Neural progenitor cell (in vitro differentiated cells): Measurements from ENCODE around the gene RBM15. TPM values are rescaled to one million over a fixed set of nuclear protein-coding genes. Genes with fewer than 3 reads are reported as not detected.

Source experiments
- DNase-seq: peaks from one replicate; pipeline ENCODE4 v3.0.0-alpha.2; 2016; ENCODE audit warnings: low spot score
- H2AFZ ChIP-seq: fragments of 200-600 bp; sonication (generic); replicated peaks from 2 replicates; pipeline ENCODE4 v1.6.1; 2016; ENCODE audit warnings: antibody characterized with exemption
- H3F3A ChIP-seq: fragments of 200-600 bp; sonication (generic); 2 replicates; pipeline ENCODE4 v1.6.1; 2016; ENCODE audit warnings: antibody characterized with exemption, low read depth
- H3K27ac ChIP-seq: fragments of 200-600 bp; sonication (generic); 2 replicates; pipeline ENCODE4 v1.5.1; 2016; ENCODE audit warnings: mild to moderate bottlenecking
- H3K27me3 ChIP-seq: fragments of 200-600 bp; sonication (generic); 2 replicates; pipeline ENCODE4 v1.6.1; 2016; ENCODE audit warnings: mild to moderate bottlenecking, moderate library complexity
- H3K36me3 ChIP-seq: fragments of 200-600 bp; sonication (generic); 2 replicates; pipeline ENCODE4 v1.5.1; 2016
- H3K4me1 ChIP-seq: fragments of 200-600 bp; sonication (generic); 2 replicates; pipeline ENCODE4 v1.6.1; 2016; ENCODE audit warnings: mixed run types
- H3K4me2 ChIP-seq: fragments of 200-600 bp; sonication (generic); 2 replicates; pipeline ENCODE4 v1.6.1; 2016
- H3K4me3 ChIP-seq: fragments of 200-600 bp; sonication (generic); 2 replicates; pipeline ENCODE4 v1.5.1; 2016
- H3K79me2 ChIP-seq: fragments of 200-600 bp; sonication (generic); 2 replicates; pipeline ENCODE4 v1.6.1; 2016; ENCODE audit warnings: low read depth
- H3K9ac ChIP-seq: fragments of 200-600 bp; sonication (generic); 2 replicates; pipeline ENCODE4 v1.6.1; 2016
- H3K9me3 ChIP-seq: fragments of 200-600 bp; sonication (generic); 2 replicates; pipeline ENCODE4 v1.5.1; 2016; ENCODE audit warnings: low read depth
- H4K20me1 ChIP-seq: fragments of 200-600 bp; sonication (generic); 2 replicates; pipeline ENCODE4 v1.6.1; 2016; ENCODE audit warnings: low read depth
- H3K27ac Mint-ChIP-seq: 3 replicates; pipeline ENCODE4 v1.8.0; 2021; ENCODE audit warnings: mixed read lengths
- H3K27me3 Mint-ChIP-seq: 2 replicates; pipeline ENCODE4 v1.8.0; 2022; ENCODE audit warnings: low read depth, mild to moderate bottlenecking, inconsistent platforms, moderate library complexity, mixed read lengths; ENCODE audit not compliant: insufficient read depth
- H3K36me3 Mint-ChIP-seq: 3 replicates; pipeline ENCODE4 v1.8.0; 2021; ENCODE audit warnings: mixed read lengths
- H3K4me1 Mint-ChIP-seq: 3 replicates; pipeline ENCODE4 v1.8.0; 2021; ENCODE audit warnings: mixed read lengths
- H3K4me3 Mint-ChIP-seq: 3 replicates; pipeline ENCODE4 v1.8.0; 2021; ENCODE audit warnings: mild to moderate bottlenecking, moderate library complexity, mixed read lengths
- H3K9me3 Mint-ChIP-seq: 3 replicates; pipeline ENCODE4 v1.8.0; 2020; ENCODE audit warnings: mixed read lengths
- CTCF ChIP-seq: fragments of 200-600 bp; sonication (generic); IDR thresholded peaks from 2 replicates; pipeline ENCODE4 v1.5.1; 2017; ENCODE audit warnings: antibody characterized with exemption, mild to moderate bottlenecking
- EZH2 ChIP-seq: fragments of 200-600 bp; sonication (generic); IDR thresholded peaks from 2 replicates; pipeline ENCODE4 v1.6.1; 2017; ENCODE audit warnings: antibody characterized with exemption, mild to moderate bottlenecking, moderate library complexity
- EZH2phosphoT487 ChIP-seq: fragments of 200-600 bp; sonication (generic); IDR thresholded peaks from 2 replicates; pipeline ENCODE4 v1.6.1; 2017; ENCODE audit warnings: antibody characterized with exemption
- total RNA-seq: library from RNA; depleted of rRNA; stranded (reverse); fragments of >200 nt; gene quantifications from 2 replicates; pipeline ENCODE4 v1.2.3, GENCODE V29; 2015; ENCODE audit warnings: low replicate concordance

RBM15 gene
- total RNA-seq, 1 donor from 2014 or later, result 66.9 TPM

GRCh38 chr1:110341872-110342331 lies 2.7 kb downstream of the RBM15 start:
- Mint-ChIP-seq H3K27me3 (no peaks in the 10 kb centered on the region), H3K4me1 (peaks cover 68% of the 10 kb centered on the region), H3K4me3 (no peak overlapping the region), H3K9me3 (no peaks in the 10 kb centered on the region), H3K27ac (no peak overlapping the region), H3K36me3 (peaks cover 26% of the 10 kb centered on the region)
- Histone ChIP-seq H3K79me2 (peaks cover 79% of the 10 kb centered on the region), H2AFZ (no peak overlapping the region), H3K27me3 (no peaks in the 10 kb centered on the region), H3F3A (peaks cover 25% of the 10 kb centered on the region), H3K4me2 (peak overlapping the region; percentile 86), H3K4me3 (peak overlapping the region; percentile 83), H3K4me1 (peaks cover 73% of the 10 kb centered on the region), H3K36me3 (peaks cover 25% of the 10 kb centered on the region), H4K20me1 (peaks cover 73% of the 10 kb centered on the region), H3K9ac (peak overlapping the region; percentile 55), H3K27ac (no peak overlapping the region), H3K9me3 (no peaks in the 10 kb centered on the region)
- peak; percentile 29 for DNase-seq
- TF ChIP-seq CTCF, result no peak
- no peak for TF ChIP-seq EZH2phosphoT487
- TF ChIP-seq EZH2, result no peak

GRCh38 chr1:110343249-110343648 lies 4.1 kb downstream of the RBM15 start:
- Histone ChIP-seq H2AFZ (no peak overlapping the region), H3K27ac (no peak overlapping the region), H4K20me1 (peaks cover 87% of the 10 kb centered on the region), H3K79me2 (peaks cover 90% of the 10 kb centered on the region), H3K9ac (peak overlapping the region; percentile 55), H3F3A (peaks cover 19% of the 10 kb centered on the region), H3K4me3 (peak overlapping the region; percentile 83), H3K27me3 (no peaks in the 10 kb centered on the region), H3K9me3 (no peaks in the 10 kb centered on the region), H3K36me3 (peaks cover 28% of the 10 kb centered on the region), H3K4me1 (peaks cover 80% of the 10 kb centered on the region), H3K4me2 (peak overlapping the region; percentile 86)
- H3K4me3 Mint-ChIP-seq, result no peak overlapping the region
- TF ChIP-seq EZH2, result no peak
- no peak for TF ChIP-seq EZH2phosphoT487
- TF ChIP-seq CTCF, result no peak
- peaks cover 71% of the 10 kb centered on the region for H3K4me1 Mint-ChIP-seq
- H3K9me3 Mint-ChIP-seq, result no peaks in the 10 kb centered on the region
- peaks cover 32% of the 10 kb centered on the region for H3K36me3 Mint-ChIP-seq
- no peak overlapping the region for H3K27ac Mint-ChIP-seq
- no peaks in the 10 kb centered on the region for H3K27me3 Mint-ChIP-seq
- no peak for DNase-seq

GRCh38 chr1:110344152-110344551 lies 5.0 kb downstream of the RBM15 start:
- H3K36me3 ChIP-seq, result peaks cover 31% of the 10 kb centered on the region
- H3K79me2 ChIP-seq, result peaks cover 99% of the 10 kb centered on the region
- H3K9me3 Mint-ChIP-seq, result no peaks in the 10 kb centered on the region
- peaks cover 16% of the 10 kb centered on the region for H3F3A ChIP-seq
- H3K36me3 Mint-ChIP-seq, result peaks cover 32% of the 10 kb centered on the region
- H3K27me3 Mint-ChIP-seq, result no peaks in the 10 kb centered on the region
- no peak overlapping the region for H3K4me3 Mint-ChIP-seq
- TF ChIP-seq EZH2phosphoT487 (no peak), CTCF (no peak), EZH2 (no peak)
- H3K9me3 ChIP-seq, result no peaks in the 10 kb centered on the region
- H3K27ac Mint-ChIP-seq, result no peak overlapping the region
- H3K9ac ChIP-seq, result peak overlapping the region; percentile 6
- H3K27ac ChIP-seq, result no peak overlapping the region
- H3K4me1 ChIP-seq, result peaks cover 88% of the 10 kb centered on the region
- peak overlapping the region; percentile 86 for H3K4me2 ChIP-seq
- no peaks in the 10 kb centered on the region for H3K27me3 ChIP-seq
- no peak overlapping the region for H2AFZ ChIP-seq
- H4K20me1 ChIP-seq, result peaks cover 96% of the 10 kb centered on the region
- H3K4me3 ChIP-seq, result peak overlapping the region; percentile 83
- H3K4me1 Mint-ChIP-seq, result peaks cover 78% of the 10 kb centered on the region
- DNase-seq, result no peak
